SK-N-SH (cell line): Measurements from ENCODE around the gene TLE1. TPM values are rescaled to one million over a fixed set of nuclear protein-coding genes. Genes with fewer than 3 reads are reported as not detected.

Experiments
- CTCF ChIA-PET: fragments of 300-600, 350-600 bp; formaldehyde crosslinking; extraction: SDS; loops from one replicate; lab custom pipeline; 2021; lab: Yijun Ruan, JAX
- POLR2A ChIA-PET: fragments of 350-600 bp; sonication (Branson Sonifier 250); formaldehyde crosslinking; extraction: SDS; loops from one replicate; lab custom pipeline; 2020; ENCODE audit warnings: antibody characterized with exemption, inconsistent platforms; lab: Yijun Ruan, JAX
- DNase-seq: peaks from one replicate; pipeline ENCODE4 v3.0.0; 2012
- H2AFZ ChIP-seq: fragments of 200-600 bp; sonication (generic); 2 replicates; pipeline ENCODE4 v1.8.1; 2016; ENCODE audit warnings: antibody characterized with exemption, mild to moderate bottlenecking, low read depth
- H3F3A ChIP-seq: fragments of 200-600 bp; sonication (generic); replicated peaks from 2 replicates; pipeline ENCODE3; 2016; ENCODE audit warnings: antibody characterized with exemption, mild to moderate bottlenecking; ENCODE audit not compliant: insufficient read depth
- H3K27ac ChIP-seq, 2 experiments: fragments of 200-500 bp in 1 of 2; fragments of 200-600 bp in 1 of 2; sonication (Bioruptor generic) in 1 of 2; sonication (generic), shearing (Covaris generic) in 1 of 2; 2 replicates each; pipeline versions ENCODE4 v1.5.1 to v1.6.1; 2014 to 2016; ENCODE audit warnings: low read depth in 2 of 2, inconsistent platforms in 1 of 2, low read length in 1 of 2, mild to moderate bottlenecking in 1 of 2, mixed read lengths in 1 of 2
- H3K27me3 ChIP-seq: fragments of 200-600 bp; sonication (generic), shearing (Covaris generic); 2 replicates; pipeline ENCODE4 v1.6.1; 2016; ENCODE audit warnings: mixed run types; ENCODE audit not compliant: insufficient read depth
- H3K36me3 ChIP-seq, 2 experiments: fragments of 200-500 bp in 1 of 2; fragments of 200-600 bp in 1 of 2; sonication (Bioruptor generic) in 1 of 2; sonication (generic) in 1 of 2; replicated peaks in 1 of 2; 2 replicates each; pipeline versions ENCODE3 to v1.5.1; 2014 to 2016; ENCODE audit warnings: low read length in 1 of 2, mild to moderate bottlenecking in 1 of 2; ENCODE audit not compliant: insufficient read depth in 2 of 2, control insufficient read depth in 1 of 2
- H3K4me1 ChIP-seq, 2 experiments: fragments of 200-500 bp in 1 of 2; fragments of 200-600 bp in 1 of 2; sonication (Bioruptor generic) in 1 of 2; sonication (generic), shearing (Covaris generic) in 1 of 2; 2 replicates each; pipeline versions ENCODE4 v1.5.1 to v1.6.1; 2014 to 2016; ENCODE audit warnings: low read depth in 1 of 2, low read length in 1 of 2, mixed run types in 1 of 2; ENCODE audit not compliant: insufficient read depth in 2 of 2, control insufficient read depth in 1 of 2
- H3K4me2 ChIP-seq: fragments of 200-600 bp; sonication (generic), shearing (Covaris generic); 2 replicates; pipeline ENCODE4 v1.6.1; 2017; ENCODE audit warnings: mixed run types
- H3K4me3 ChIP-seq, 2 experiments: fragments of 200-500 bp in 1 of 2; fragments of 200-600 bp in 1 of 2; sonication (Bioruptor generic) in 1 of 2; sonication (generic), shearing (Covaris generic) in 1 of 2; 2 replicates each; pipeline versions ENCODE4 v1.5.1 to v1.8.1; 2014 to 2016; ENCODE audit warnings: low read depth in 2 of 2, inconsistent platforms in 1 of 2, low read length in 1 of 2, mild to moderate bottlenecking in 1 of 2, mixed read lengths in 1 of 2, moderate library complexity in 1 of 2
- H3K79me2 ChIP-seq: fragments of 200-600 bp; sonication (generic); 2 replicates; pipeline ENCODE4 v1.8.1; 2017; ENCODE audit warnings: mild to moderate bottlenecking; ENCODE audit not compliant: insufficient read depth
- H3K9ac ChIP-seq: fragments of 200-600 bp; sonication (generic); 2 replicates; pipeline ENCODE4 v1.6.1; 2017; ENCODE audit warnings: mixed run types
- H3K9me2 ChIP-seq: fragments of 200-600 bp; sonication (generic); 2 replicates; pipeline ENCODE4 v1.6.1; 2017; ENCODE audit warnings: mixed run types
- H3K9me3 ChIP-seq: fragments of 200-600 bp; sonication (generic); 2 replicates; pipeline ENCODE4 v1.6.1; 2017; ENCODE audit warnings: mixed run types, mild to moderate bottlenecking, moderate library complexity
- H4K20me1 ChIP-seq: fragments of 200-600 bp; sonication (generic); 2 replicates; pipeline ENCODE4 v1.6.1; 2017; ENCODE audit warnings: mild to moderate bottlenecking, mixed run types; ENCODE audit not compliant: insufficient read depth
- CHD2 ChIP-seq: fragments of 150-350 bp; IDR thresholded peaks from 2 replicates; pipeline ENCODE4 v1.6.1; 2018; ENCODE audit warnings: low read length; ENCODE audit not compliant: partially characterized antibody
- EZH2phosphoT487 ChIP-seq: fragments of 200-600 bp; sonication (generic); IDR thresholded peaks from 2 replicates; pipeline ENCODE4 v1.6.1; 2017; ENCODE audit warnings: low read depth, mixed run types, mild to moderate bottlenecking, antibody characterized with exemption, moderate library complexity, borderline replicate concordance
- FOXM1 ChIP-seq: IDR thresholded peaks from 2 replicates; pipeline ENCODE4 v1.4.0; 2012; ENCODE audit warnings: low read depth, mild to moderate bottlenecking
- GATA2 ChIP-seq: sonication (generic); formaldehyde crosslinking; IDR thresholded peaks from 2 replicates; pipeline ENCODE4 v1.5.0; 2020; ENCODE audit warnings: mild to moderate bottlenecking, missing genetic modification reagents
- MAX ChIP-seq: IDR thresholded peaks from 2 replicates; pipeline ENCODE4 v1.4.0; 2012; ENCODE audit warnings: low read depth
- MXI1 ChIP-seq: IDR thresholded peaks from 2 replicates; pipeline ENCODE4 v1.6.1; 2012; ENCODE audit warnings: mild to moderate bottlenecking, low read depth, low read length, improper control_type of control experiment
- NFIC ChIP-seq: IDR thresholded peaks from 2 replicates; pipeline ENCODE4 v1.4.0; 2012; ENCODE audit warnings: borderline replicate concordance
- NRF1 ChIP-seq: IDR thresholded peaks from 2 replicates; pipeline ENCODE4 v1.6.1; 2012; ENCODE audit warnings: low read depth, mild to moderate bottlenecking, low read length
- RAD21 ChIP-seq: IDR thresholded peaks from 2 replicates; pipeline ENCODE4 v1.6.1; 2012; ENCODE audit warnings: mild to moderate bottlenecking, low read length
- REST ChIP-seq: IDR thresholded peaks from 2 replicates; pipeline ENCODE4 v1.6.1; 2012; ENCODE audit warnings: mild to moderate bottlenecking, low read depth, low read length, moderate library complexity
- RXRA ChIP-seq: IDR thresholded peaks from 2 replicates; pipeline ENCODE4 v1.4.0; 2012; ENCODE audit warnings: low read depth, mild to moderate bottlenecking, borderline replicate concordance
- SMC3 ChIP-seq: IDR thresholded peaks from 2 replicates; pipeline ENCODE4 v1.6.1; 2012; ENCODE audit warnings: low read depth, low read length, improper control_type of control experiment
- TAF1 ChIP-seq: IDR thresholded peaks from 2 replicates; pipeline ENCODE4 v1.6.1; 2012; ENCODE audit warnings: low read depth, mild to moderate bottlenecking, low read length, moderate library complexity, borderline replicate concordance
- TCF12 ChIP-seq: IDR thresholded peaks from 2 replicates; pipeline ENCODE4 v1.4.0; 2012
- USF1 ChIP-seq: IDR thresholded peaks from 2 replicates; pipeline ENCODE4 v1.4.0; 2012; ENCODE audit warnings: low read depth, borderline replicate concordance
- USF2 ChIP-seq: fragments of 150-350 bp; IDR thresholded peaks from 2 replicates; pipeline ENCODE4 v1.6.1; 2017; ENCODE audit warnings: antibody characterized with exemption, low read length, low read depth, borderline replicate concordance
- YY1 ChIP-seq: IDR thresholded peaks from 2 replicates; pipeline ENCODE4 v1.4.0; 2012; ENCODE audit warnings: low read depth, mild to moderate bottlenecking
- ZBTB33 ChIP-seq: IDR thresholded peaks from 2 replicates; pipeline ENCODE4 v1.4.0; 2012; ENCODE audit warnings: low read depth, borderline replicate concordance
- WGBS: methylation state at CpG from one replicate; pipeline ENCODE4 v1.1.6; 2017; ENCODE audit warnings: low lambda C conversion rate; 5-methylcytosine and 5-hydroxymethylcytosine counted together
- polyA plus RNA-seq, 3 experiments: library from polyadenylated mRNA; depleted of rRNA; stranded (reverse); fragments of >200 nt; gene quantifications; 2 replicates each; pipeline ENCODE4 v1.2.3, GENCODE V29; 2012

The TLE1 gene
- polyA plus RNA-seq, 1 of the 3 experiments (the other 2 are of a cell fraction): 33.0 TPM

- no peak overlapping the region for H3K27ac ChIP-seq
- ChIA-PET CTCF (interaction anchor here (1.6 to 2.2 kb wide), 2 partner anchors 36 to 38 kb away, joined by 5 read pairs; no protein-coding TSS in a partner anchor), POLR2A (interaction anchor here (1.0 kb wide), 2 partner anchors 9 to 12 kb away, joined by 3 to 4 read pairs; no protein-coding TSS in a partner anchor)
Observed at GRCh38 chr9:81648891-81649290, 40.5 kb downstream of the TLE1 start.

GRCh38 chr9:81646337-81646736 lies 43.0 kb downstream of the TLE1 start:
- H3K9ac ChIP-seq: no peak overlapping the region
- no peaks in the 10 kb centered on the region for H4K20me1 ChIP-seq
- peaks cover 9% of the 10 kb centered on the region; the same call in 1 of the 2 replicates for H3K79me2 ChIP-seq
- H3K9me2 ChIP-seq: no peaks in the 10 kb centered on the region
- H3K36me3 ChIP-seq: peaks cover 11 to 16% of the 10 kb centered on the region in 2 experiments
- CTCF ChIA-PET: no interaction called here
- no peak overlapping the region for H3K4me2 ChIP-seq
- WGBS: 97% methylated on average over 3 of the region's 3 CpGs
- H3K4me3 ChIP-seq: no peak overlapping the region
- H3K4me1 ChIP-seq: no peaks in the 10 kb centered on the region; a peak in 1 of 4 replicates
- H3K27ac ChIP-seq: no peak overlapping the region
- no peaks in the 10 kb centered on the region for H3F3A ChIP-seq
- POLR2A ChIA-PET: interaction anchor here (0.6 kb wide), 1 partner anchor 1416 kb away, joined by 3 read pairs; no protein-coding TSS in a partner anchor
- H3K9me3 ChIP-seq: no peaks in the 10 kb centered on the region
- no peak overlapping the region for H2AFZ ChIP-seq
- H3K27me3 ChIP-seq: no peaks in the 10 kb centered on the region
- DNase-seq: no peak
- TF ChIP-seq EZH2phosphoT487: no peak
- no peak for TF ChIP-seq USF1
- TF ChIP-seq GATA2: no peak
- no peak for TF ChIP-seq NFIC
- no peak for TF ChIP-seq RAD21
- TF ChIP-seq YY1: no peak
- no peak for TF ChIP-seq FOXM1
- TF ChIP-seq SMC3: no peak
- no peak for TF ChIP-seq REST
- TF ChIP-seq RXRA: no peak
- no peak for TF ChIP-seq NRF1

More at GRCh38 chr9:81648891-81649290, 40.5 kb downstream of the TLE1 start:
- peaks cover 5% of the 10 kb centered on the region for H3F3A ChIP-seq
- H2AFZ ChIP-seq: no peak overlapping the region
- no peaks in the 10 kb centered on the region for H3K9me3 ChIP-seq
- no peak for DNase-seq
- H4K20me1 ChIP-seq: 0 out of 2 replicates have a peak, but pooled peaks cover 5% of the 10 kb centered on the region
- H3K4me3 ChIP-seq: no peak overlapping the region
- no peaks in the 10 kb centered on the region; a peak in 2 of 4 replicates for H3K4me1 ChIP-seq
- H3K9me2 ChIP-seq: no peaks in the 10 kb centered on the region
- H3K4me2 ChIP-seq: no peak overlapping the region
- WGBS: 100% methylated on average over 2 of the region's 2 CpGs
- TF ChIP-seq CHD2 (no peak), NRF1 (no peak), MAX (no peak), TAF1 (no peak), USF2 (no peak), MXI1 (no peak), ZBTB33 (no peak), TCF12 (no peak)
- no peaks in the 10 kb centered on the region for H3K27me3 ChIP-seq
- no peak overlapping the region for H3K9ac ChIP-seq
- H3K36me3 ChIP-seq: peaks cover 10 to 16% of the 10 kb centered on the region in 2 experiments
- H3K79me2 ChIP-seq: peaks cover 20% of the 10 kb centered on the region
